Measurements from ENCODE around the gene SERPINA9.

DNA sequence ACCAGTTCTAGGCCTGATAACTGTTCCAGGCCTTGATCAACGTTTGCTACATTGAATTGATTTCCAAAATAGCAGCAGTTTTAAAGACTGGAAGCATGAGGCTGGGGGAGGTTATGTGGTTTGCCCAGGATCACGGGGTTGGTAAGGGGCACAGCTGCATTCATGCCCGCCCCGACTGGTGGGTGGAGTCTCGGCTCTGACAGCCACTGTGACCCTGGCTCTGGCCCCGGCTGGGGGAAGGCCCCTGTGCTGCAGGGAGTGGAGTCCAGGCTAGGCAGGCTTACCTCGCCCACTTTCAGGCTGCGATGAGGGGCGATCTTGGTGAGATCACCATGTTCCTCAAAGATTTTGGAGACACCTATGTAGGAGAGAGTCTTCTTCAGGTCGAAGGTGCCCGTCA, 13.3 kb upstream of the SERPINA9 start:
- TF ChIP-seq, protein P1, sequence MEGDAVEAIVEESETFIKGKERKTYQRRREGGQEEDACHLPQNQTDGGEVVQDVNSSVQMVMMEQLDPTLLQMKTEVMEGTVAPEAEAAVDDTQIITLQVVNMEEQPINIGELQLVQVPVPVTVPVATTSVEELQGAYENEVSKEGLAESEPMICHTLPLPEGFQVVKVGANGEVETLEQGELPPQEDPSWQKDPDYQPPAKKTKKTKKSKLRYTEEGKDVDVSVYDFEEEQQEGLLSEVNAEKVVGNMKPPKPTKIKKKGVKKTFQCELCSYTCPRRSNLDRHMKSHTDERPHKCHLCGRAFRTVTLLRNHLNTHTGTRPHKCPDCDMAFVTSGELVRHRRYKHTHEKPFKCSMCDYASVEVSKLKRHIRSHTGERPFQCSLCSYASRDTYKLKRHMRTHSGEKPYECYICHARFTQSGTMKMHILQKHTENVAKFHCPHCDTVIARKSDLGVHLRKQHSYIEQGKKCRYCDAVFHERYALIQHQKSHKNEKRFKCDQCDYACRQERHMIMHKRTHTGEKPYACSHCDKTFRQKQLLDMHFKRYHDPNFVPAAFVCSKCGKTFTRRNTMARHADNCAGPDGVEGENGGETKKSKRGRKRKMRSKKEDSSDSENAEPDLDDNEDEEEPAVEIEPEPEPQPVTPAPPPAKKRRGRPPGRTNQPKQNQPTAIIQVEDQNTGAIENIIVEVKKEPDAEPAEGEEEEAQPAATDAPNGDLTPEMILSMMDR (IDR thresholded peaks at IDR 0.05) = no peak
- TF ChIP-seq POLR2A (IDR thresholded peaks at IDR 0.05) = no peak

Measured in right lobe of liver (tissue), 4 donors.